ENCODE measurements around the gene TMEM140. TPM values are rescaled to one million over a fixed set of nuclear protein-coding genes. Genes with fewer than 3 reads are reported as not detected.

Gene TMEM140
- total and polyA plus RNA-seq, 9 of the 15 experiments (the other 6 are each of a cell fraction or from before 2014, with no cell fraction given): 0.03 to 0.82 (median 0.23) TPM

- TF ChIP-seq PREB (CRISPR knock-in tag; IDR thresholded peaks at IDR 0.05): no peak
- TF ChIP-seq ZNF197 (CRISPR knock-in tag; IDR thresholded peaks at IDR 0.05; ENCODE audit: low read depth): no peak
- no peak for TF ChIP-seq LEF1 (IDR thresholded peaks at IDR 0.05)
Observed at GRCh38 chr7:135180122-135180521, 32.2 kb downstream of the TMEM140 start (continued).

- Histone ChIP-seq H3K9me3 (replicated peaks; ENCODE audit: control insufficient read depth, insufficient read depth, low read depth, low read length) (peaks cover 20% of the 10 kb centered on the region), H3K9me1 (ENCODE audit: control insufficient read depth, insufficient read depth, low read length) (no peaks in the 10 kb centered on the region), H3K9ac (ENCODE audit: insufficient read depth in 1 of 2, low read depth in 2 of 2, low read length in 2 of 2) (no peak overlapping the region), H3K27ac (ENCODE audit: extremely low read depth, low read depth, low read length) (no peak overlapping the region), H3K4me2 (ENCODE audit: insufficient read depth, low read length) (no peak overlapping the region), H3K4me3 (no peak overlapping the region), H4K20me1 (replicated peaks; ENCODE audit: control insufficient read depth, insufficient read depth, low read length) (no peaks in the 10 kb centered on the region), H2AFZ (ENCODE audit: low read depth, low read length) (no peak overlapping the region), H3K36me3 (ENCODE audit: control insufficient read depth, insufficient read depth, low read length) (peaks cover 12% of the 10 kb centered on the region; the same call in 2 of the 3 replicates), H3K4me1 (replicated peaks in 1 of 2; ENCODE audit: control insufficient read depth in 2 of 2, insufficient read depth in 2 of 2, low read length in 2 of 2) (peaks cover 6 to 10% of the 10 kb centered on the region in 2 experiments; a peak in 4 of 5 replicates), H3K79me2 (ENCODE audit: control insufficient read depth, insufficient read depth, low read length) (no peaks in the 10 kb centered on the region), H3K27me3 (ENCODE audit: control insufficient read depth in 2 of 2, insufficient read depth in 2 of 2, low read length in 2 of 2) (no peaks in the 10 kb centered on the region)
- CTCF ChIA-PET (ENCODE audit: low intra/inter-chr PET ratio): no interaction called here
- BruUV-seq (replicated peaks): no TSS peak
- in situ Hi-C loops (cut with MboI): no loop called here
- POLR2A ChIA-PET: interaction anchor here (0.6 to 2.9 kb wide), 5 partner anchors 10 to 1131 kb away, joined by 3 to 10 read pairs (median 3); partner anchors contain the start of genes CYREN and TMEM140
- WGBS (ENCODE audit: insufficient coverage, low coverage, missing lambda C conversion rate): 17% methylated on average over 3 of the region's 3 CpGs
- DNase-seq (ENCODE audit: extremely low read depth in 1 of 4, low spot score in 3 of 4) (no peak), FAIRE-seq (no peak), ATAC-seq (no peak)
- intact Hi-C loops (cut with micrococcal nuclease): no loop called here
- no peak for TF ChIP-seq MEF2A (IDR thresholded peaks at IDR 0.05; ENCODE audit: control insufficient read depth, low read depth, low read length)
- TF ChIP-seq YBX1 (IDR thresholded peaks at IDR 0.05): no peak
- no peak for TF ChIP-seq C11orf30 (IDR thresholded peaks at IDR 0.05; ENCODE audit: low read depth)
- TF ChIP-seq ZNF239 (CRISPR knock-in tag; IDR thresholded peaks at IDR 0.05): no peak
- no peak for TF ChIP-seq COPS2 (conservative IDR thresholded peaks at IDR 0.05)
- TF ChIP-seq ZNF395 (CRISPR knock-in tag; IDR thresholded peaks at IDR 0.05): no peak
- TF ChIP-seq PRPF4 (IDR thresholded peaks at IDR 0.05; ENCODE audit: insufficient read depth, low read depth, low read length, poor library complexity, severe bottlenecking): no peak
- TF ChIP-seq MITF (IDR thresholded peaks at IDR 0.05): no peak
- no peak for TF ChIP-seq GTF3C2 (IDR thresholded peaks at IDR 0.05; ENCODE audit: borderline replicate concordance, extremely low read depth, insufficient read length)
- 0 out of 2 replicates have a peak, but pooled peaks have one; percentile 19 for TF ChIP-seq TEAD4 (IDR thresholded peaks at IDR 0.05; ENCODE audit: low read length)
- TF ChIP-seq TEAD4 (CRISPR knock-in tag; IDR thresholded peaks at IDR 0.05; ENCODE audit: borderline replicate concordance): no peak
Observed at GRCh38 chr7:135181261-135181928, 33.5 kb downstream of the TMEM140 start.

All from K562 (cell line).